LNCAP (cell line): ENCODE measurements around the gene FAM120C.

Source experiments
- TF ChIP-seq, protein P1 (sequence below): fragments of 450-650 bp; IDR thresholded peaks from 2 replicates; pipeline ENCODE4 v1.5.1; 2017; ENCODE audit warnings: mild to moderate bottlenecking

Gene FAM120C

GRCh38 chrX:54030329-54030728 lies 152.7 kb downstream of the FAM120C start:
- TF ChIP-seq, protein P1, sequence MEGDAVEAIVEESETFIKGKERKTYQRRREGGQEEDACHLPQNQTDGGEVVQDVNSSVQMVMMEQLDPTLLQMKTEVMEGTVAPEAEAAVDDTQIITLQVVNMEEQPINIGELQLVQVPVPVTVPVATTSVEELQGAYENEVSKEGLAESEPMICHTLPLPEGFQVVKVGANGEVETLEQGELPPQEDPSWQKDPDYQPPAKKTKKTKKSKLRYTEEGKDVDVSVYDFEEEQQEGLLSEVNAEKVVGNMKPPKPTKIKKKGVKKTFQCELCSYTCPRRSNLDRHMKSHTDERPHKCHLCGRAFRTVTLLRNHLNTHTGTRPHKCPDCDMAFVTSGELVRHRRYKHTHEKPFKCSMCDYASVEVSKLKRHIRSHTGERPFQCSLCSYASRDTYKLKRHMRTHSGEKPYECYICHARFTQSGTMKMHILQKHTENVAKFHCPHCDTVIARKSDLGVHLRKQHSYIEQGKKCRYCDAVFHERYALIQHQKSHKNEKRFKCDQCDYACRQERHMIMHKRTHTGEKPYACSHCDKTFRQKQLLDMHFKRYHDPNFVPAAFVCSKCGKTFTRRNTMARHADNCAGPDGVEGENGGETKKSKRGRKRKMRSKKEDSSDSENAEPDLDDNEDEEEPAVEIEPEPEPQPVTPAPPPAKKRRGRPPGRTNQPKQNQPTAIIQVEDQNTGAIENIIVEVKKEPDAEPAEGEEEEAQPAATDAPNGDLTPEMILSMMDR, result no peak

DNA sequence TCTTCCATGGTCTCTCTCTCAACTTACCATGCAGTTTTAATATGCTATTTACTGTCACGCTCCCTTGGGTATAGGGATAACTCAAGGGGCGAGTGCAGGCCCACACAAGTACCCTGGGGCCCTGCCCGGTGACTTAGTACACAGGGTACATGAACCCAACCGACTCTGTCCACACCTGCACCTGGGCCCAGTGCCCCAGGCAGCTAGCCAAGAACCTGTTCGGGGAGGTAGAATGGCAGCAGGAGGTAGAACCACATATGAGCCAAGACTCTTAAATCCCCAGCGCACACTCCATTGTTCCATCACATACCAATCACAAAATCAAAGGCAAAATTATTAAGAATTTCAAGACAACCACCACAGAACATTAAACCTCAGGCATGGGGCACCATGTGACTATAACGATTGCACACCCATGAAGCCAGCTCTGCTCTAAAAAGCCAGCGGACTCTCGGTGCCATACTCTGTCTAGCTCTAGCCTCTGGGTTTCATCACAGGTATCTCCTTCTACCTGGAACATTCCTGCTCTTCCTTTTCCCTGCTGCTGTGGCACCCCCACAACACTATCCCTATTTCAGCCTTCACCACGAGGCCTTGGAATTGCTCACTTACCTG lies 153.4 kb downstream of the FAM120C start:
- TF ChIP-seq, protein P1, result no peak

DNA sequence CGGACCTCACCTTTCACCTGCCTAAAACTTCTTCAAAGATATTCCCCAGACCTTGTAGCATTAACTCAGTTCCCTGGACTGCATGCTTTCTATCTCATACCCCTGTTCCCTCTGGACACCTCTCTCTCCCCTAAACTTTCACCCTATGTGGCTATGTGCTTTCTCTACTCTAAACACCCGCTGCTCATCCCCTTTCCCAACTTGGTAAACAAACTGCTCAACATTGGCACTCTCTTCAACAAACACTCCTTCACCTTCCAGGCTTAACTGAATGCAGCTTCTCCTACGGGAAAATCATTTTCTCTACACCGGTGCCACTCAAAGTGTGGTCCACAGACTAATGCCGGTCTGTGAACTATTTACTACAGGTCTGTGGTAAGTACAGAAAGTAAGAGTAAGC lies 158.7 kb downstream of the FAM120C start:
- TF ChIP-seq, protein P1, result no peak
